Spleen (tissue), 11 donors: ENCODE results near the gene PTP4A2. TPM values are rescaled to one million over a fixed set of nuclear protein-coding genes. Genes with fewer than 3 reads are reported as not detected.

Experiments used
- DNase-seq: peaks from one replicate; pipeline ENCODE4 v3.0.0-alpha.2; 2020
- H3K27ac ChIP-seq, 8 donors: fragments of 200-600 bp; sonication (generic) in 7 of 8; 1 replicate in 4 of 8; 2 replicates in 4 of 8; pipeline versions ENCODE4 v1.5.0 to v1.8.0; 2016 to 2021; ENCODE audit warnings: inconsistent platforms in 4 of 8, mild to moderate bottlenecking in 4 of 8, moderate library complexity in 1 of 8
- H3K27me3 ChIP-seq, 7 donors: fragments of 200-600 bp; sonication (generic) in 6 of 7; replicated peaks in 1 of 7; 1 replicate in 4 of 7; 2 replicates in 3 of 7; pipeline versions ENCODE4 v1.5.0 to v1.8.0; 2016 to 2021; ENCODE audit warnings: inconsistent platforms in 3 of 7, mild to moderate bottlenecking in 1 of 7
- H3K36me3 ChIP-seq, 6 donors: fragments of 200-600 bp; sonication (generic) in 5 of 6; 1 replicate in 4 of 6; 2 replicates in 2 of 6; pipeline versions ENCODE4 v1.5.0 to v1.8.0; 2016 to 2021; ENCODE audit warnings: inconsistent platforms in 2 of 6
- H3K4me1 ChIP-seq, 6 donors: fragments of 200-600 bp; sonication (generic) in 5 of 6; 1 replicate in 3 of 6; 2 replicates in 3 of 6; pipeline versions ENCODE4 v1.5.0 to v1.8.0; 2016 to 2021; ENCODE audit warnings: inconsistent platforms in 3 of 6
- H3K4me3 ChIP-seq, 8 donors: fragments of 200-600 bp; sonication (generic) in 7 of 8; 1 replicate in 4 of 8; 2 replicates in 4 of 8; pipeline versions ENCODE4 v1.5.0 to v1.8.0; 2016 to 2021; ENCODE audit warnings: inconsistent platforms in 4 of 8, mild to moderate bottlenecking in 4 of 8, moderate library complexity in 2 of 8
- H3K9me3 ChIP-seq, 8 donors: fragments of 200-600 bp; sonication (generic) in 7 of 8; 1 replicate in 4 of 8; 2 replicates in 4 of 8; pipeline versions ENCODE4 v1.5.0 to v1.8.0; 2016 to 2021; ENCODE audit warnings: inconsistent platforms in 4 of 8
- POLR2A ChIP-seq, 3 donors: fragments of 450-650 bp; IDR thresholded peaks; one replicate each; pipeline ENCODE4 v1.5.1; 2017; ENCODE audit warnings: antibody characterized with exemption in 3 of 3, mild to moderate bottlenecking in 1 of 3
- POLR2AphosphoS5 ChIP-seq, 3 donors: sonication (generic); formaldehyde crosslinking; IDR thresholded peaks; one replicate each; pipeline ENCODE4 v1.5.1; 2017; ENCODE audit warnings: antibody characterized with exemption in 3 of 3
- WGBS, 5 donors: extraction: QIAGEN DNeasy Blood & Tissue Kit in 3 of 5; methylation state at CpG; one replicate each; pipeline versions ENCODE4 v1.1.5 to v1.1.7; 2013 to 2018; 5-methylcytosine and 5-hydroxymethylcytosine counted together
- intact Hi-C: fragments of 100-400 bp; cut with DNase I; formaldehyde crosslinking; loops from one replicate; pipeline ENCODE4 v1.15.0; 2023; ENCODE audit warnings: low total_unique reads
- polyA plus RNA-seq, 3 donors: library from polyadenylated mRNA; stranded (reverse); fragments of 200-250 nt; gene quantifications; one replicate each; pipeline ENCODE4 v1.2.1, GENCODE V29; 2013
- total RNA-seq, 7 donors: library from RNA; depleted of rRNA in 3 of 7; stranded (reverse); fragments of >200 nt in 3 of 7; fragmentation: NEBNext Ultra II Directional in 4 of 7; extraction: Animal tissue kit (Norgen Biotek cat#: 25700) in 4 of 7; gene quantifications; one replicate each; pipeline versions ENCODE4 v1.1.0 to v1.2.1, GENCODE V29; 2016 to 2021
- TF ChIP-seq, protein P1 (sequence below), 11 experiments: fragments of 200-600 bp in 7 of 11; fragments of 450-650 bp in 4 of 11; sonication (generic) in 4 of 11; IDR thresholded peaks in 8 of 11; conservative IDR thresholded peaks in 3 of 11; 1 replicate in 7 of 11; 2 replicates in 4 of 11; pipeline versions ENCODE4 v1.4.0 to v1.8.0; 2016 to 2021; ENCODE audit warnings: antibody characterized with exemption in 11 of 11, inconsistent platforms in 4 of 11, mild to moderate bottlenecking in 1 of 11
- donor health status: healthy with polysubstance abuse.
- donor health status: DM: no; HTN: no; CAD: no; lungs with moderate emphysema.
- donor health status: DM: no; HTN: no; CAD: no.
- donor health status: Bipolar disorder and iron deficiency.
- donor health status: healthy.
- donor health status: DM: no; HTN: no; CAD: no.
- donor health status: DM: yes; HTN: yes; CAD: no.

Gene PTP4A2
- total and polyA plus RNA-seq, 10 donors, result 72.9 to 300 (median 246) TPM

DNA sequence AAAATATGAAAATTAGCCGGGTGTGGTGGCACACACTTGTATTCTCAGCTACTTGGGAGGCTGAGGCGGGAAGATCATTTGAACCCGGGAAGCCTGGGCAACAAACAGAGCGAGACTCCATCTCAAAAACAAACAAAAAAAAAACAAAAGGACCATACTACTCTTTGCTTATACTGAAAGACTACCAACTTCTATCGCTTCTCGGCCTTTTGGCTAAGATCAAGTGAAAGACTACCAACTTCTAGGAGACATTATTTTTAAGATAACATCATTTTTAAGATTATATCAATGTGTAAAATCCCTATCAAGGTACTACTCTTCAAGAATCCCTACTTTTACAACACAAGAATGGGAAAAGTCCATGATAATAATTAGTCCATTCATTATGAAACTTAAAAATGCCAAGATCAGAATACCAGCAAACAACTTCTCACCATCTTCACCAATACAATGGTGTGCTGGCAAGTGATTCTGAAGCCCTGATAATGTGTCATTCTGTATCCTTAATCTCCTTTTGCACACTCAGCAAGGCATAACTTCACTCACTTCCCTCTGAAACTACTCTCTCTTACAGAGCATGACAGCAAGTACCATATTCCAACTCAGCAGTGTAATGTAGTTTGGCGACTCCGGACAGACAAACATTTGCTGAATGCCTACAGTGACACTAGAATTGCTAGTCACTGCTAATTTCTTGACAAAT, 1.7 kb downstream of the PTP4A2 start:
- H3K27ac ChIP-seq, result peak overlapping the region; percentile 81 to 99 (median 95)
- peaks cover 66 to 90% (median 84%) of the 10 kb centered on the region in 6 donors for H3K4me1 ChIP-seq
- H3K9me3 ChIP-seq, result no peaks in the 10 kb centered on the region
- 53 to 64% (median 57%) methylated on average over 8 of the region's 8 CpGs for WGBS, 5 donors
- no peaks in the 10 kb centered on the region for H3K36me3 ChIP-seq
- H3K27me3 ChIP-seq, result no peaks in the 10 kb centered on the region
- peak in 1 of 3 donors; percentile 22 for TF ChIP-seq POLR2A (IDR thresholded peaks at IDR 0.05)
- TF ChIP-seq POLR2AphosphoS5 (IDR thresholded peaks at IDR 0.05), result peak in 1 of 3 donors; percentile 48
- TF ChIP-seq, protein P1, sequence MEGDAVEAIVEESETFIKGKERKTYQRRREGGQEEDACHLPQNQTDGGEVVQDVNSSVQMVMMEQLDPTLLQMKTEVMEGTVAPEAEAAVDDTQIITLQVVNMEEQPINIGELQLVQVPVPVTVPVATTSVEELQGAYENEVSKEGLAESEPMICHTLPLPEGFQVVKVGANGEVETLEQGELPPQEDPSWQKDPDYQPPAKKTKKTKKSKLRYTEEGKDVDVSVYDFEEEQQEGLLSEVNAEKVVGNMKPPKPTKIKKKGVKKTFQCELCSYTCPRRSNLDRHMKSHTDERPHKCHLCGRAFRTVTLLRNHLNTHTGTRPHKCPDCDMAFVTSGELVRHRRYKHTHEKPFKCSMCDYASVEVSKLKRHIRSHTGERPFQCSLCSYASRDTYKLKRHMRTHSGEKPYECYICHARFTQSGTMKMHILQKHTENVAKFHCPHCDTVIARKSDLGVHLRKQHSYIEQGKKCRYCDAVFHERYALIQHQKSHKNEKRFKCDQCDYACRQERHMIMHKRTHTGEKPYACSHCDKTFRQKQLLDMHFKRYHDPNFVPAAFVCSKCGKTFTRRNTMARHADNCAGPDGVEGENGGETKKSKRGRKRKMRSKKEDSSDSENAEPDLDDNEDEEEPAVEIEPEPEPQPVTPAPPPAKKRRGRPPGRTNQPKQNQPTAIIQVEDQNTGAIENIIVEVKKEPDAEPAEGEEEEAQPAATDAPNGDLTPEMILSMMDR (IDR thresholded peaks at IDR 0.05 in 8 of 11, conservative IDR thresholded peaks at IDR 0.05 in 3 of 11), result no peak
- no peak for DNase-seq
- peak overlapping the region; percentile 43 to 89 (median 63) for H3K4me3 ChIP-seq
- intact Hi-C loops, result no loop called here

DNA sequence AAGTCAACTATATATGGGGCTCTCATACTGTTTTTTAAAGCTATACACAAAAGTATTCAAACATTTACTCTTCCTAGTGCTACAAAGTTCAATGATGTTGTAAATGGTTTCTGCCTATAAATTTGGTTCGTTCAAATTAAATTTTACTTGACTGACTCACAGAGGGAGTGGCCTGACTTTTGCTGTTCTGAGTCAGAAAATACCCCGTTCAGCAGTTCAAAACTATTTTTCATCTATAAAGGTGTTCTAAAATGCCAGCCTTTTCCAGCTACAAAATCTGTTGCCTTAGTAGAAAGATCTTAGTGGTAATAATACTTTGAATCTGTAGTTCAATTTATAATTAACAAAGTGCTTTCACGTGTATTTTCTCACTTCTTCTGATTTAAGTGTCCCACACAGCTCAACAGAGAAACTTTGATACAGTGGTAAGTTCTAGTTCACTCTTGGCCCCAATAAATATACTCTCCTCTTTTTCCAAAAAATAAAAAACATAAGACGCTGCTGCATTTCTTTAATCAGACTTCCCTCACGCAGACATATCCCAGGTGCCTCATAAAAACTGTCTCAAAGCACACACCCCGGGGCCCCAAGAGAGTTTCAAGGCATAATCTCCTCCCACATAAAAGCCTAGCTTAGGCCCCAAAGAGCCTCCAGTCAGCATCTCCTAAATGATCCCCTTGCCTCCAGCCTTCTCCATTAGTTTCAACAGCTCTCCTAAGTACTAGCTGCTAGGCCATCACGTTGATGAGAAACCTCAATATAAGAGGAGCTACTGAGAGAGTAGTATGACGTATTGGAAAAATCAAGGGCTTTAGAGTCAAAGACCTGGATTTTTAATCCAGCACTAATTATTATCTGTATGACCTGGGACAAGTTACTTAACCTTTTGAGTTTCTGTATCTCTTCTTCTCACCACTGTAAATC, 3.2 kb downstream of the PTP4A2 start:
- Histone ChIP-seq H3K27me3 (no peaks in the 10 kb centered on the region), H3K4me1 (peaks cover 77 to 90% (median 86%) of the 10 kb centered on the region in 6 donors), H3K27ac (peak overlapping the region; percentile 30 to 99 (median 95)), H3K36me3 (no peaks in the 10 kb centered on the region), H3K9me3 (no peaks in the 10 kb centered on the region), H3K4me3 (peak overlapping the region in 6 of 8 donors; percentile 58 to 89 (median 68))
- TF ChIP-seq POLR2A (IDR thresholded peaks at IDR 0.05), result no peak
- TF ChIP-seq, protein P1 (IDR thresholded peaks at IDR 0.05 in 8 of 11, conservative IDR thresholded peaks at IDR 0.05 in 3 of 11), result no peak
- TF ChIP-seq POLR2AphosphoS5 (IDR thresholded peaks at IDR 0.05), result no peak
- intact Hi-C loops, result no loop called here
- 22 to 38% (median 29%) methylated on average over 8 of the region's 8 CpGs for WGBS, 5 donors
- no peak for DNase-seq

DNA sequence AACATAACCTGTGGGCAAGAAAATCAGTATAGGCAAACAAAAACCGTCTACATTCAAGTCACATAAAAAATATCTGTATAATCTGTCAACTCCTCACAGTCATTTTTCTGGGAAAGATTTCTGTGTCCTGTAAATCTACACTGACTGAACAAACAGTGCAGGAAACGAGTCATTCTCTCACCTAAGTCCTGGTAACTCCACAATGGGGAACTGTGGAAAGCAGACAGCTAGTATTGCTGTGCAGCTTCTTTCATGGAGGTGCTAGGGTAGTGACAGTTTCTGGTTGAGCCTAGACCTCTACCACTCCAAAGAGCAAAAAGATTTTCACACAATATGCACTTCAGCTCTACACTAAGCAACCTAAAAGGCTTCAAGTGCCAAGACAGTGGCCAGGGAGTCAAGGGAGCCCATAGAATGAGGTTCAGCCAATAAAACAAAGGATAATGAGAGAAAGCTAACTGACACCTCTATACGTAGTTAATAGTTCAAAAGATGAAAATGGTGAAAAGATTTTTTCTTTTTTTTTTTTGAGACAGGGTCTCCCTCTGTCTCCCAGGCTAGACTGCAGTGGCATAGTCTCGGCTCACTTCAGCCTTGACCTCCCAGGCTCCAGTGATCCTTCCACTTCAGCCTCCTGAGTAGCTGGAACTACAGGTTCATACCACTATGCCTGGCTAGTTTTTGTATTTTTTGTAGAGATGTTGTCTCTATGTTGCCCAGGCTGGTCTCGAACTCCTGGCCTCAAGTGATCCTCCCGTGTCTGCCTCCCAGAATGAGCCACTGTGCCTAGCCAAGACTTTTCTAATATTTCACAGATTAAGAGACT, 5.5 kb downstream of the PTP4A2 start:
- no peak for TF ChIP-seq POLR2AphosphoS5 (IDR thresholded peaks at IDR 0.05)
- no peak for TF ChIP-seq POLR2A (IDR thresholded peaks at IDR 0.05)
- TF ChIP-seq, protein P1 (IDR thresholded peaks at IDR 0.05 in 8 of 11, conservative IDR thresholded peaks at IDR 0.05 in 3 of 11), result no peak
- intact Hi-C loops, result no loop called here
- Histone ChIP-seq H3K4me3 (peak overlapping the region in 1 of 8 donors; percentile 89), H3K27ac (peak overlapping the region; percentile 15 to 99 (median 94)), H3K4me1 (peaks cover 86 to 96% (median 92%) of the 10 kb centered on the region in 6 donors), H3K36me3 (no peaks in the 10 kb centered on the region), H3K27me3 (no peaks in the 10 kb centered on the region), H3K9me3 (no peaks in the 10 kb centered on the region)
- DNase-seq, result no peak
- 40 to 50% (median 47%) methylated on average over 6 of the region's 6 CpGs for WGBS, 5 donors
